ENCODE results near the gene LUC7L.

DNA sequence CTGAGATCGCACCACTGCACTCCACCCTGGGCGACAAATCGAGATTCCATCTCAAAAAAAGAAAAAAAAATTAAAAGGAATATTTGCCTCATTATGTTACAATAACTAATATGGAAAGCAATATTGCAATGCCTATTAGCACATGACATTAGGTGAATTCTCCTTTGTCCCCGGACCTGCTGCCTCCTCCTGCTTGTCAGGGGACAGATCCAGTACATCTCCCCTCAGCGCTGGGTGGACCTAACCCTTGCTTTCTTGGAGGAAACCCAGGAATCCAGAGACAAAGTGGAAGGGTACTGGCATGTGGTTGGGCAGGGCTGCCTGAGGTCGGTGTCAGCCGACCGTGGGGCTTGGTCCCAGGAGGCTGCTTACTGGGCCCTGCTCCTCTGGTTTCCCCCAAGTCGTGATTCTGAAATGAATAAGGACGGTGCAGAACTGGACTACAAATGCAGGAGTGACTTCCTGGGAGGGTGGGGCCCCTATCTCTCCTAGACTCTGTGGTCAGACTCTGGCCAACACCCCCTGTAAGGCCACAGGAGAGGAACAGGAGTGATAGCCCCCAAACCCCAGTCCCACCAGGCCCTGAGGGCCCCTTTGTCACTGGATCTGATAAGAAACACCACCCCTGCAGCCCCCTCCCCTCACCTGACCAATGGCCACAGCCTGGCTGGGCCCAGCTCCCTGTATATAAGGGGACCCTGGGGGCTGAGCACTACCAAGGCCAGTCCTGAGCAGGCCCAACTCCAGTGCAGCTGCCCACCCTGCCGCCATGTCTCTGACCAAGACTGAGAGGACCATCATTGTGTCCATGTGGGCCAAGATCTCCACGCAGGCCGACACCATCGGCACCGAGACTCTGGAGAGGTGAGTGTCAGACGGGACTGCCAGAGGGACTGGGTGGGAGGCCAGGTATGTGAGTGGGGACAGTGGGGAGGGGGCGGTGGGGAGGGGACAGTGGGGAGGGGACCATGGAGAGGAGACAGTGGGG is 76.8 kb downstream of the LUC7L start, which contains the start of gene HBZ:
- TF ChIP-seq, protein P1, sequence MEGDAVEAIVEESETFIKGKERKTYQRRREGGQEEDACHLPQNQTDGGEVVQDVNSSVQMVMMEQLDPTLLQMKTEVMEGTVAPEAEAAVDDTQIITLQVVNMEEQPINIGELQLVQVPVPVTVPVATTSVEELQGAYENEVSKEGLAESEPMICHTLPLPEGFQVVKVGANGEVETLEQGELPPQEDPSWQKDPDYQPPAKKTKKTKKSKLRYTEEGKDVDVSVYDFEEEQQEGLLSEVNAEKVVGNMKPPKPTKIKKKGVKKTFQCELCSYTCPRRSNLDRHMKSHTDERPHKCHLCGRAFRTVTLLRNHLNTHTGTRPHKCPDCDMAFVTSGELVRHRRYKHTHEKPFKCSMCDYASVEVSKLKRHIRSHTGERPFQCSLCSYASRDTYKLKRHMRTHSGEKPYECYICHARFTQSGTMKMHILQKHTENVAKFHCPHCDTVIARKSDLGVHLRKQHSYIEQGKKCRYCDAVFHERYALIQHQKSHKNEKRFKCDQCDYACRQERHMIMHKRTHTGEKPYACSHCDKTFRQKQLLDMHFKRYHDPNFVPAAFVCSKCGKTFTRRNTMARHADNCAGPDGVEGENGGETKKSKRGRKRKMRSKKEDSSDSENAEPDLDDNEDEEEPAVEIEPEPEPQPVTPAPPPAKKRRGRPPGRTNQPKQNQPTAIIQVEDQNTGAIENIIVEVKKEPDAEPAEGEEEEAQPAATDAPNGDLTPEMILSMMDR (IDR thresholded peaks at IDR 0.05): no peak
- TF ChIP-seq POLR2A (IDR thresholded peaks at IDR 0.05): no peak

Measured in testis (tissue), 2 donors.